CD14-positive monocyte (primary cell): ENCODE results near the gene PPP2CA. TPM values are rescaled to one million over a fixed set of nuclear protein-coding genes. Genes with fewer than 3 reads are reported as not detected.

Source experiments
- DNase-seq, 3 donors: peaks; one replicate each; pipeline ENCODE4 v3.0.0-alpha.2; 2011 to 2022
- H2AFZ ChIP-seq: 2 replicates; pipeline ENCODE4 v1.6.0; 2012; ENCODE audit warnings: mild to moderate bottlenecking, low read depth, low read length, inconsistent platforms; ENCODE audit not compliant: insufficient read depth, poor library complexity, severe bottlenecking
- H3K27ac ChIP-seq, 2 donors: 1 replicate in 1 of 2; 2 replicates in 1 of 2; pipeline ENCODE4 v1.5.1; 2012 to 2013; ENCODE audit warnings: low read length in 2 of 2, control low read depth in 1 of 2, inconsistent platforms in 1 of 2, low read depth in 1 of 2, mild to moderate bottlenecking in 1 of 2
- H3K27me3 ChIP-seq, 2 donors: one replicate each; pipeline versions ENCODE4 v1.6.0 to v1.6.1; 2011 to 2013; ENCODE audit warnings: low read length in 2 of 2; ENCODE audit not compliant: control insufficient read depth in 2 of 2, insufficient read depth in 2 of 2
- H3K36me3 ChIP-seq, 2 donors: replicated peaks in 1 of 2; 1 replicate in 1 of 2; 2 replicates in 1 of 2; pipeline versions ENCODE4 v1.5.1 to v1.6.1; 2012 to 2013; ENCODE audit warnings: low read length in 2 of 2, control low read depth in 1 of 2, inconsistent platforms in 1 of 2, mild to moderate bottlenecking in 1 of 2; ENCODE audit not compliant: insufficient read depth in 2 of 2, control insufficient read depth in 1 of 2
- H3K4me1 ChIP-seq, 2 donors: 1 replicate in 1 of 2; 2 replicates in 1 of 2; pipeline versions ENCODE4 v1.5.1 to v1.6.1; 2012 to 2013; ENCODE audit warnings: low read length in 2 of 2, control low read depth in 1 of 2, inconsistent platforms in 1 of 2, mild to moderate bottlenecking in 1 of 2, moderate library complexity in 1 of 2; ENCODE audit not compliant: insufficient read depth in 2 of 2, control insufficient read depth in 1 of 2
- H3K4me2 ChIP-seq: replicated peaks from 2 replicates; pipeline ENCODE3; 2012; ENCODE audit warnings: low read length, moderate library complexity, mild to moderate bottlenecking; ENCODE audit not compliant: poor library complexity, severe bottlenecking; ENCODE audit errors: extremely low read depth
- H3K4me3 ChIP-seq, 3 experiments: fragments of 200-600 bp in 1 of 3; sonication (generic) in 1 of 3; replicated peaks in 1 of 3; 1 replicate in 2 of 3; 2 replicates in 1 of 3; pipeline ENCODE4 v1.5.1; 2011 to 2013; ENCODE audit warnings: low read length in 3 of 3, mild to moderate bottlenecking in 3 of 3, control low read depth in 2 of 3, low read depth in 2 of 3, inconsistent platforms in 1 of 3, moderate library complexity in 1 of 3
- H3K79me2 ChIP-seq: 2 replicates; pipeline ENCODE4 v1.6.0; 2012; ENCODE audit warnings: mild to moderate bottlenecking, control low read depth, inconsistent platforms, low read length, moderate library complexity; ENCODE audit not compliant: insufficient read depth
- H3K9ac ChIP-seq: 2 replicates; pipeline ENCODE4 v1.6.0; 2017; ENCODE audit warnings: low read length, mild to moderate bottlenecking; ENCODE audit not compliant: insufficient read depth, poor library complexity, severe bottlenecking
- H3K9me3 ChIP-seq, 2 donors: replicated peaks in 1 of 2; 1 replicate in 1 of 2; 2 replicates in 1 of 2; pipeline versions ENCODE4 v1.5.1 to v1.6.1; 2012 to 2013; ENCODE audit warnings: low read length in 2 of 2, control low read depth in 1 of 2; ENCODE audit not compliant: control insufficient read depth in 1 of 2, insufficient read depth in 1 of 2
- H4K20me1 ChIP-seq: 2 replicates; pipeline ENCODE4 v1.6.0; 2012; ENCODE audit warnings: mild to moderate bottlenecking, low read length, control low read depth, moderate library complexity; ENCODE audit not compliant: insufficient read depth
- H3K27ac Mint-ChIP-seq, 7 donors: one replicate each; pipeline ENCODE4 v1.8.0; 2020; ENCODE audit warnings: mild to moderate bottlenecking in 7 of 7, mixed read lengths in 7 of 7, moderate library complexity in 6 of 7, inconsistent platforms in 2 of 7
- H3K27me3 Mint-ChIP-seq, 3 donors: one replicate each; pipeline ENCODE4 v1.8.0; 2021 to 2022; ENCODE audit warnings: low read depth in 3 of 3, mild to moderate bottlenecking in 3 of 3, mixed read lengths in 3 of 3, moderate library complexity in 3 of 3, inconsistent platforms in 1 of 3
- H3K36me3 Mint-ChIP-seq, 2 donors: one replicate each; pipeline ENCODE4 v1.8.0; 2020; ENCODE audit warnings: mixed read lengths in 2 of 2, inconsistent platforms in 1 of 2, mild to moderate bottlenecking in 1 of 2
- H3K4me1 Mint-ChIP-seq: one replicate; pipeline ENCODE4 v1.8.0; 2020; ENCODE audit warnings: mild to moderate bottlenecking, mixed read lengths
- H3K4me3 Mint-ChIP-seq, 2 donors: one replicate each; pipeline ENCODE4 v1.8.0; 2020; ENCODE audit warnings: mild to moderate bottlenecking in 2 of 2, mixed read lengths in 2 of 2, moderate library complexity in 1 of 2
- H3K9me3 Mint-ChIP-seq, 7 donors: one replicate each; pipeline ENCODE4 v1.8.0; 2020 to 2022; ENCODE audit warnings: mixed read lengths in 7 of 7, mild to moderate bottlenecking in 6 of 7, moderate library complexity in 6 of 7, inconsistent platforms in 2 of 7
- WGBS: methylation state at CpG from one replicate; pipeline ENCODE4 v1.1.5; 2013; ENCODE audit warnings: missing lambda C conversion rate; ENCODE audit not compliant: insufficient coverage; 5-methylcytosine and 5-hydroxymethylcytosine counted together
- intact Hi-C, 2 donors: fragments of 100-400 bp; cut with micrococcal nuclease; formaldehyde crosslinking; loops; one replicate each; pipeline versions ENCODE4 v1.15.0 to v1.15.1; 2023
- polyA plus RNA-seq, 3 donors: library from polyadenylated mRNA; depleted of rRNA in 1 of 3; unstranded in 2 of 3; stranded (reverse) in 1 of 3; fragments of 300-500 nt in 2 of 3; fragments of >200 nt in 1 of 3; fragmentation: Illumina TruSeq in 2 of 3; gene quantifications; 1 replicate in 2 of 3; 2 replicates in 1 of 3; pipeline ENCODE4 v1.2.3, GENCODE V29; 2012 to 2021
- TF ChIP-seq, protein P1 (sequence below): fragments of 200-600 bp; IDR thresholded peaks from one replicate; pipeline ENCODE4 v1.8.0; 2022; ENCODE audit warnings: antibody characterized with exemption, mild to moderate bottlenecking

The PPP2CA gene
- polyA plus RNA-seq, 3 donors: 82.5 to 245 (median 225) TPM

- peaks cover 12 to 33% of the 10 kb centered on the region in 2 donors for H3K36me3 ChIP-seq
- DNase-seq: no peak
- peaks cover 0 to 3% of the 10 kb centered on the region in 2 donors for H3K9me3 ChIP-seq
- Mint-ChIP-seq H3K4me1 (peaks cover 11% of the 10 kb centered on the region), H3K27ac (peak overlapping the region in 2 of 7 donors; percentile 2 to 37), H3K9me3 (no peaks in the 10 kb centered on the region), H3K4me3 (no peak overlapping the region), H3K27me3 (no peaks in the 10 kb centered on the region), H3K36me3 (peaks cover 12 to 13% of the 10 kb centered on the region in 2 donors)
- no peak overlapping the region for H3K4me2 ChIP-seq
- H3K27me3 ChIP-seq: no peaks in the 10 kb centered on the region
- no peak overlapping the region for H2AFZ ChIP-seq
- H3K9ac ChIP-seq: no peak overlapping the region
- intact Hi-C loops: no loop called here
- H3K4me1 ChIP-seq: no peaks in the 10 kb centered on the region
- TF ChIP-seq, protein P1, sequence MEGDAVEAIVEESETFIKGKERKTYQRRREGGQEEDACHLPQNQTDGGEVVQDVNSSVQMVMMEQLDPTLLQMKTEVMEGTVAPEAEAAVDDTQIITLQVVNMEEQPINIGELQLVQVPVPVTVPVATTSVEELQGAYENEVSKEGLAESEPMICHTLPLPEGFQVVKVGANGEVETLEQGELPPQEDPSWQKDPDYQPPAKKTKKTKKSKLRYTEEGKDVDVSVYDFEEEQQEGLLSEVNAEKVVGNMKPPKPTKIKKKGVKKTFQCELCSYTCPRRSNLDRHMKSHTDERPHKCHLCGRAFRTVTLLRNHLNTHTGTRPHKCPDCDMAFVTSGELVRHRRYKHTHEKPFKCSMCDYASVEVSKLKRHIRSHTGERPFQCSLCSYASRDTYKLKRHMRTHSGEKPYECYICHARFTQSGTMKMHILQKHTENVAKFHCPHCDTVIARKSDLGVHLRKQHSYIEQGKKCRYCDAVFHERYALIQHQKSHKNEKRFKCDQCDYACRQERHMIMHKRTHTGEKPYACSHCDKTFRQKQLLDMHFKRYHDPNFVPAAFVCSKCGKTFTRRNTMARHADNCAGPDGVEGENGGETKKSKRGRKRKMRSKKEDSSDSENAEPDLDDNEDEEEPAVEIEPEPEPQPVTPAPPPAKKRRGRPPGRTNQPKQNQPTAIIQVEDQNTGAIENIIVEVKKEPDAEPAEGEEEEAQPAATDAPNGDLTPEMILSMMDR: no peak
- H3K27ac ChIP-seq: no peak overlapping the region
- peaks cover 100% of the 10 kb centered on the region for H3K79me2 ChIP-seq
- peaks cover 100% of the 10 kb centered on the region for H4K20me1 ChIP-seq
- WGBS: 100% methylated on average over 5 of the region's 14 CpGs
- H3K4me3 ChIP-seq: no peak overlapping the region
Observed at GRCh38 chr5:134209477-134210245, 16.2 kb downstream of the PPP2CA start.

DNA sequence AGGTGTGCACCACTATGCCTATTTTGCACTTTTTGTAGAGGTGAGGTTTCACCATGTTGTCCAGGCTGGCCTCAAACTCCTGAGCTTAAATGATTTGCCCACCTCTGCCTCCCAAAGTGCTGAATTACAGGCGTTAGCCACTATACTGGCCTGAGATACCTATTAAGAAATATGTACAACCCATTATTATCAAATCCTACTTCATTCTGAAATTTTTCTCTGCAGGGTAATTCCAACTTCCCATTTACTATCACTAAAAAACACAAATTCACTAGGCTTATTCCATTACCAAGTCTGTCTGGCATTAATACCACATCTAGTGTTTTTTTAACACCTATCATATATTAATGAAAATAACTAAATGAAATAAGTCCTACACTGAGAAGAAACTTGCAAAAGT lies 18.2 kb downstream of the PPP2CA start:
- H3K27me3 ChIP-seq: no peaks in the 10 kb centered on the region
- H3K36me3 ChIP-seq: peaks cover 27 to 44% of the 10 kb centered on the region in 2 donors
- intact Hi-C loops: no loop called here
- no peak overlapping the region for H2AFZ ChIP-seq
- Mint-ChIP-seq H3K9me3 (no peaks in the 10 kb centered on the region), H3K27me3 (no peaks in the 10 kb centered on the region), H3K36me3 (peaks cover 30 to 33% of the 10 kb centered on the region in 2 donors), H3K27ac (no peak overlapping the region), H3K4me1 (peaks cover 11% of the 10 kb centered on the region), H3K4me3 (no peak overlapping the region)
- H4K20me1 ChIP-seq: peaks cover 100% of the 10 kb centered on the region
- H3K4me1 ChIP-seq: no peaks in the 10 kb centered on the region
- no peak overlapping the region for H3K4me3 ChIP-seq
- peak overlapping the region in 1 of 2 donors; percentile 6 for H3K27ac ChIP-seq
- TF ChIP-seq, protein P1: no peak
- peaks cover 99% of the 10 kb centered on the region for H3K79me2 ChIP-seq
- H3K9me3 ChIP-seq: no peaks in the 10 kb centered on the region
- no peak overlapping the region for H3K4me2 ChIP-seq
- 100% methylated on average over 1 of the region's 1 CpG for WGBS
- peak in 1 of 3 donors; percentile 58 for DNase-seq
- H3K9ac ChIP-seq: no peak overlapping the region
